ENCODE measurements around the gene LDB2.

Gene LDB2

DNA sequence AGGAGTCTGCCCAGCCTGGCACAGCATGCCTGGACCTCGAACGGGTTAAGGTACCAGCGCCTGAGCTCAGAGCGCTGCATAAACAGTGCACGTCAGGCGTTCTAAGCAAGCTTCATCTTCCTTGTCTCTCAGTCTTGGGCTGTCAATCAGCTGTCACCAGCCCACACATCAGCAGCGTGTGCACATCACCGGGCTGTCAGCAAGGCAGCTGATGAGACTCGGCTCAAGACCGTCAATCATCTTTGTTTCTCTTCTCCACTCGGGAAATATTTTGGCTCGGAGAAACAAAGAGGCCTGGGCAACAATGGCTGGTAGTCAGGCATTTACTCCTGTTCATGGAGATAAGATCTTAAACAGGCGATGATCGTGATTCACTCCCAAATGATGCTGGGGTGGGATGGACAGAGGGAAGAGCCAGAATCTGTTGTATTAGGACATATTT is 141.3 kb downstream of the LDB2 start:
- no peak for DNase-seq (ENCODE audit: low read depth, low spot score)

DNA sequence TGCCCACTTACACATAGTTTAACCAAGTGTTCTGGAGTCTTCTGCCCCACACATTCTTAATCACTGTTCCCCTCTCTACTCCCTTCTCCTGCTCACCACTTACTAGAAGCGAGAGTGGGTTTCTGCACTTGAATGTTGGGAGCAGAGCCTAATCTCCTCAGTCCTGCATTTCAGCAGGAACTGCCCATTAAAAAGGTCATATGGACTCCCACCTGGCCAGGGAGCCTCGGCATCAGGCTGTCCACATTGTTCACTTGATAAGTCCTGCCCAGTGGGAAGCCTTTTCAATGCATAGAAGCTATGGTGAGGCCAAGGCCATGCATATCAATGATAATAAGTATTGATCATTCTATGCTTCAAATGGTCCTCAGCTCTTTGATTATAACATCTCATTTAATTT is 144.3 kb downstream of the LDB2 start:
- no peak for DNase-seq (ENCODE audit: low read depth, low spot score)

DNA sequence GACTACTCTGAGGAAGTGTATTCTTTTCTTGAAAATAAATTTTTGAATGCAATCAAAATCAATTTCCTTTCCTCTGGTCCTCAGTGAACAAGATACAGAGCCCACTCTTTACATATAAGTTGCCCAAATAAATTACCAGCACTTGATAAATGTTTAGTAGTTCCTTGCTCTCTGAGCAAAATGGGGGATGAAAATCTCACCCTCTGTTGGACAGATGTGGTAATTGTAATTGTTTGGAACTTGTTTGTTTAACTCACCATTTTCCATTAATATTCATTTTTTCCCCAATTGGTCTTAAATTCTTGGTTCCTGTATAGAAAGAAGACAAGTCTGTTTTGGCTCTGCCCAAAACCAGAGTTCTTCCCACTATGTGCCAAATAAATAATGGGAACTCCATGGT is 146.3 kb downstream of the LDB2 start:
- no peak for DNase-seq (ENCODE audit: low read depth, low spot score)

DNA sequence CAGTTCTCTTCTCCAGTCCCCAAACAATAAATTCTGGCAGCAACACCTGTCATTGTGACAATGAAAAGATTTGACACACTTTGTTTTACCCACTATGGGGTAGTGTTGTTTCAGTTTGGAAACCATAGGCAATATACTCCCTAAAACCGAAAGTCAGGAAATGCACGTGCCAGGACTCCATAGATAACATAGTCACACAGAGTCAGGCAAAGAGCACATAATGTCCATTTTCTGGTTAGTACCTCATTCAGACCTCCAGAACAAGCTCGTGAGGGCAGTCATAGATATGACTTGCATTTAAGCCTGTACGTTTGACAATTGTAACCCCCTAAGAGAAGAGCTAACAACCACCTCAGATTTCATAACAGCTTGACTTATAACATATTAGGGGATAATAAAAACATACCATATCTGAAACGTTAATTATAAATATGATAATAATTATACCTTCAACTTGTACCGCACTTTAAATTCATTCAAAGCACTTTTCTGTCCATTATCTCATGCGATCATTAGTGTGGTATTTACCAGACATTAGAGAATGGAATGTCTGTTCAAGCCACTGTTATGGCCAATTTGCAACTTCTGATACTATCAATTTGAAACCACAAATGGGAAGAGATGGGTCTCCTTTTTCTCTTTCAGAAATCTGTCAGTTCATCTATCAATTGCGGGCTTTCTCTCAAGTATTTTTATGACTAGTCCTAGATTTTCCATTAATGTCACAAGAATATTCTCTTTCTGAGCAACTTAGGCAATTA is 147.4 kb downstream of the LDB2 start:
- no peak for DNase-seq (ENCODE audit: low read depth, low spot score)

DNA sequence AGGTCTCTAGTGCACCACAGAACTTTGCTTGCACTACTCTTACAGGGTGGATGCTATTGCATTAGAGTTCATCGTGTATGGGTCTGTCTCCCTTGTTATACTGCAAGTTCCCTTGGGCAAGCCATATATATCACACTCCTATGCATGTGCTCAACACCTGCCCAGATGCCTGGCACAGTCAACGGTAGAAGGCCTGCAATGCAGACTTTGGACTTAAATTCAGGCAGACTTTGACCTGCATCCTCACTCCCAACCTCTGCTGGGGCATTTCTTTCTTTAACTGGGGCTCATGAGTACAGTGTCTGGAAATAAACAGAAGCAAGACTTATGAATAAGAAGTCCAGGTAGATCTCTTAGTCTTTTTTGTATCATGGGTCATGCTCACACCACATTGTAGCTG is 148.2 kb downstream of the LDB2 start:
- no peak for DNase-seq (ENCODE audit: low read depth, low spot score)

DNA sequence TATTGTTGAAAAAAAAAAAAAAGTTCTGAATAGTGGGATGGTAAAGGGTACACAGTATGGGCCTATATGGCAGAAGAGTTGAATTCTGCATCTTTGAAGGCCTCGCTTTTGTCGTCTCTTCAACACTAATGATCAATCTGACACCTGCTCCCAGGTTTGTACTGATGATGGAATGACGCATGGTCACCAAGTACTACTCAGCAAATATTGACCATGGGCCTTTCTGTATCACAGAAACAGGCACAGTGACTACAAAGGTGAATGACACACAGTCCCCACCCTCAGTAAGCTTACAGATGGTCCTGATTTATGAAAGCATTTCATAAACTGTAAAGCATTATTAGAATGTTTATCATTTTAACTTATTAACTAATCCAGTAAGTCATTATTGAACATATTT is 152.6 kb downstream of the LDB2 start:
- DNase-seq (ENCODE audit: low read depth, low spot score) = no peak

DNA sequence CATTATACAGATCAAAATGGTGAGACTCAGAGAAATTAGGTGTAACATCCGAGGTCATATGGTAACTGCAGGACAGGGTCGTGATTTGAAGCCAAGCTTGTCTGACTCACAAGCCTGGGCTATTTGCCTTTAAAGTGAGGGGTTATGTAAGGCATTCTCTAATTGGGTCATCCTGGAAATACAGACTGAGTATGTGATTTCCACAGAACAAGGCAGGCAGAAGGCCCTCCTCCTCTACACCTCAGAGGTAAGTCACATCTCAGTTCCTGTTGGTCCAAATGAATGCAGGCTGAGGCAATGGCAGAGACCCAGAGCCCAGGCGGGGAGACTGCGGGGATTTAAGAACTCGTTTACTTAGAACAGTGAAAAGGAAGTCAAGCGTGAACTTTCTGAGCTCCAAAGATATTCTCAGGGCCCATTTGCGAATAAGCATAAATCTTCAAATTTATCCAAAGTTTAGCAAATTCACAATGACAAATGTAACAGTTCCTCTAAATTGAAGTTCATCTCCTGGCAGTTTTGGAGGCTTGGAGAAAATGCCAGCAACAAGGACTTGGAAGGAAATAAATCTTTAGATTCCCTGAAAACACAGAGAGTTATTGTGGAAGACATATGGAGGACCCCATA is 153.3 kb downstream of the LDB2 start:
- no peak for DNase-seq (ENCODE audit: low read depth, low spot score)

DNA sequence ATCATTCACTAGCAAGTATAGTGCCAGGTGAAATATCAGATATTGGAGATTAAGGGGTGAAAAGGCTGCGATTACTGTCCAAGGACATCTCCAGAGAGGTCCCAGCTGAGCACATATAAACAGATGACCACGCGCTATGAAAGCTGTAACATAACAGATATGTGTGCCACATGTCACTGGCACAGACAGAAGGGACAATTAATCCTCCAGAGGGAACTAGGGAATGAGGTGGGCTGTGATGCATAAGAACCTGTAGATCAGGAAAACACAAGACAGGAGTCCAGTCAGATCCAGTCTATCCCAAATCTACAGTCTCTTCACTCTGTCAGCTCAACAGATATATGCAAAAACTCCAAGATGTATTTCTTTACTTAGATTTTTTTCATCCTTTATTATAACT is 157.2 kb downstream of the LDB2 start:
- no peak for DNase-seq (ENCODE audit: low read depth, low spot score)

DNA sequence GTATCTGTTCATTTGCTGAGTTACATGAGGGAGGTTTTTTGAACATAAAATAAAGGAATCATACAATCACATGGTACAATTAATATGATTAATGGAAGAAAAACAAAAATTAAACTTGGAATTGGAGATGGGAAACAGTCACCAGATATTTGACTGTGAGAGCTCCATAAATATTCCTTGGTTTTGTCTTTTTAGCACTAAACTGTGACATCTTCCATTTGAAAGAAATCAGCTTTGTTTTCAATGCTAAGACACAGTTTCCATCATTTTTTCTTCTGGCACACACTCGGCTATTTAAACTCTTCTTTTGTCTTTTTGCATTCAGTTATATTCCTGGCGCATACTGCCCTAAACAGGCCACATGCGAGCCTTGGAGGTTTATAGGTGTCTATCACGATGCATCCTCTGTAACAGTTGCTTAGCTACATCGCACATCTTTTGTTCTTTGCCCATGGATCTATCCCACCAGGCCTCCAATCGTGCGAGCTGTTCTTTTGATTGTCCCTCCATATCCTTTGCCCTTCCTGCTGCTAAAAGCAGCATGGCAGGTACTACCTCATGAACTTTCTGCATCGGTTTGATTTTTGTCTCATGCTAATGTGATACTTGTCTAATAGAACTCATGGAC is 158.3 kb downstream of the LDB2 start:
- no peak for DNase-seq (ENCODE audit: low read depth, low spot score)

DNA sequence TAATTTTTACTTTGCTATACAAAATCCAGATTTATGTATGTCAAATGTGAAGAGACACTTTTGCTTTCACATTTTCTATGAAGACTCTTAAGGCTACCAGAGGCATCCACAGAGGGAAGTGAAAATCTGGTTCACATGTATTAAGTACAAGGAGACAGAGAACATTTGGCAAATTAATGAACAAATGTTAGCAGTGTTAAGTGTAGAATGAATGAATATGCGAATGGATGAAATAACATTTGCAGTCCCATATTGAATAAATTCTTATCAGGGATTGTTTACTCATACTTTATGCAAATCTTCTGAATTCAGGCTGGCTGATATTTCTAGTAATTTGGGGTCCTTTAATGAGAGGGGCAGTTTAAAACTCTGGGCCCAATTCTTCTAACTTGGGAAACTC is 159.9 kb downstream of the LDB2 start:
- DNase-seq (ENCODE audit: low read depth, low spot score) = no peak

DNA sequence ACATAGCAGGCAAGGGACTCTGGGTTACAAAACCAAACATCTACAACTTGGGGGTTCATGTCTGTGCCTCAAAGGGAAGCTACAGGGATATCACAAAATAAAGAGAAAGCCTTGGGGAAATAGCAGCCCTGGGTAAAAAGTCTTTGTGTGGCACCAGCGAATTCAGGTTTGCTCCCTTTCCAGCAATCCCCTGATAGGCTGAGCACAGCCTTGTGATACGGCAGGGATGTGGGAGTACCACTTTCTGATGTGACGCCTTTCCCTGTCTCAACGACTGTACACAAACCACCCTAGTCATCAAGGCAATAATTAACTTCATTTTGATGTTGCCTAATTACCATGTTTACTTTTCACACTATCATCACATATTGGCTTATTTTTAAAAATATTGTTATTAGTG is 164.9 kb downstream of the LDB2 start:
- no peak for DNase-seq (ENCODE audit: low read depth, low spot score)

DNA sequence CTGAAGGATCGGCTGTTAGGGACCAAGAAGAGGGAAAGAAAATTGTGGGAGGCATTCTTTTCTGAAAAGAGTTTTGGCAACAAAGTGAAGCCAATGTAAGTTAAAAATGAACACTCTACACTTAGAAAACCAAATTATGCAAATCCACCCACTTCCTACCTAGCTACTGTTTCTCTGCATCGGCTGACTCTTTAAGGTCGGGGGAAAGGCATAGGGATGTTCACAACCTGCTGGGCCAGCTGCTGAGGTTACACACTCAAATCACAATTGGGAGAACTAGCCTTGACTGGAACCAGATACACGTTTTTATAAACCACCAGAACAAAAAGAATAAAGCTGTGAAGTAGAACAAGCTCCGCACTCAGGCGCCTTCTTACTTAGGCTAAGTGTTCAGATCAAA is 165.7 kb downstream of the LDB2 start:
- no peak for DNase-seq (ENCODE audit: low read depth, low spot score)

DNA sequence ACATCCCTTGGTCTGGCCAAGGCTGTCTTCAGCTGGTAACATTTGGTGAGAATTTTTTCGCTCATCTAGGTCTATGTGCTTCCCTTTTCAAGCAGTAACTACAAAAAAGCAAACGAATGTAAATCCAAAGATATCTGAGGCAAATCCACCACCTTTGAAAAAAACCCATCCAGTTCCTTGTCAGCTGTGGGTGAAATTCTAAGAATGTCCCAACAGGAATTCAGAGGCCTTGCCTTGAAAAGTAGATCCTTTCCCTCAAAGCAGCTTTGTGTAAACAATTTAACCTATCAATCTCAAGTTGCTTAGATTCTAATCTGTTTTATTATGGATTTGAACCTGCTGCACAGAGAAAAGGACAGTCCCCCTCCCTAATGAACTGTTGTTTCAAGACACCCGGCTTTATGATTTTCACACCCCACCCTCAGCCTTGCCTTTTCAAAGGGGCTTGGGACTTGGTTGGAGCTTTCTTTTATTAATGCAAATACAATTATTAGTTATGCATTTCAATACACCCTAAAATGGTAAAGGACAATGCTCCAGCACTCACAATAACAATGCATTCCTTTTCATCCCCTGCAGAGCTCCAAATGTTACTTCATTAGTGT is 166.6 kb downstream of the LDB2 start:
- DNase-seq (ENCODE audit: low read depth, low spot score) = no peak

DNA sequence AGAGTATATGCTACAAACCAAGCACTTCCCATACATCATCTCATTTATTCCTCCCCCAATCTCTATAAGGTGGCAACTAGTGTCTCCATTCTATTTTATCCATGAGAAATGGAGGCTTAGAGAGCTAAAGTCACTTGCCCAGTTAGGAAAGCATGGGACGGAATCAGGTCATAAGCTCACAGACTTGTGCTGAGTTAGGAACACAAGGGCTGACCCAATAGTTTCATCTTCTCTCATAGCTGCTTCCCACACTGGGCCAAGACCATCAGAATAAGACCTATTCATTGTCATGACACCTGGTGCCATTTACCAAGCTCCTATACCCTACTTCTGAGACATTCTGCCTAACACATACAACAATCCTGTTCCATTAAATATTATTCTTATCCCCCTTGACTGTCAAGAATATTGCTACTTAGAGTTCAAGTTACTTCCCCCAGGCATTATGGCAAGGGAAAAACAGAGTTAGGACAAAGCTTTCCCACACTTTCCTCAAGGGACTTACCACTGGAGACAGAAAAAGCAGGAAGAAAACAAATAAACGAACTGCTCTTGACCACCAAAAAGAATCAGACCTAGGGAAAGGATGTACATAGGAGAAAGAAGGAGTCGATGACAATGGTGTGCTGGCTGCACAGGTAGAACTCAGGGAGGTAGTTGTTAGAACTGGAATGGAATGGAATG is 167.8 kb downstream of the LDB2 start:
- no peak for DNase-seq (ENCODE audit: low read depth, low spot score)

DNA sequence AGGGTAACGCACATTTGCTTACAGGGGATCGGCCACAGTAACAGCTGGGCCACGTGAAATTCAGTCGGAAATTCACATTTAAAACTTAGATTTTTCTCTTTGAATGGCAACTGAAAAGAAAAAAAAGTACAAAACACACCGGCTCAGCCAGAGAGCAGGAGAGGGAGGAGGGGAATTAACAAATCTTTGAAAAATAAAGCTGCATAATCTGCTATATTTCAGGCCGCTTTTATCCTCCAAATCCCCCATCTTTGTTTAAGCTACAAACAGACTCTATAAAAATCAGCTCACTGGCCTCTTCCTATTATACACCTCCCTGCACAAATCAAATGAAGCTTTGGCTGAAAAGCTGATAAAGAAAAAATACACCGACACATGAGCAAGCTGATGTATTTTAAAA is 169.1 kb downstream of the LDB2 start:
- DNase-seq (ENCODE audit: low read depth, low spot score) = no peak

DNA sequence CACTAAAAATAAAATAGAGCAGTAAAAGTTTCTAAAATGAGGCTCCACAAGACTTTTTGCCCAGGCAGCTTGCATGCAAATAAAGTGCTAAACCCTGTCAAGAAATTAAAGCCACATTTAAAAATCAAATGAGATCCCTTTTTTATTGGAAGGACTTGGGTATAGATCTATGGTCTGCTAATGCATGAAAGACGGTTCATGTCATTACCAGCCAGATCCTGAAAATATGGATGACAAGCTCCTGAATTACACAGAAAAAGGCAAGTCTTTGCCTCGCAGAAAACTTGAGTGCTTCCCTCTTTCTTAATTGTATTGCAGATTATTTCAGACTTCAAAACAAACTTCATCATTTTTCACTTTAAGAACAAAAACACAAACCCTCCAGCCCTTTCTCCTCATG is 169.6 kb downstream of the LDB2 start:
- no peak for DNase-seq (ENCODE audit: low read depth, low spot score)

DNA sequence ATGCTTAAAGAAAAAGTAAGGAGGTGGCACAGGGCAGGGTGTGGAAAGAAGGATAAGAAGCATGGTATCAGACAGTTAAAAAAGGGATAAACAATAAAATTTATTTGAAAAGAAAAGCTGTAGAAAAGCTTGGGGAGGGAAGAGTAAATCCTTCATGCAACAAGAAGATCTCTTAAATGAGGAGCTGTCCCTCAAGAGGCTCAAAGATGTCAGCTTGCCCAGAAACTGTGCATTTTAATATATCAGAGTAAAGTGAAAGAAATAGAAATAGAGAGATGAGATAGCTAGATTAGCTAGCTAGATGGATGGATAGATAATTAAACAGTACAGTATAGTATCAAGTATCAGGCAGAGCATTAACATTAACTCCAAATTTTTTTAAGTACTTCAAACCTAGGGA is 170.3 kb downstream of the LDB2 start:
- no peak for DNase-seq (ENCODE audit: low read depth, low spot score)

DNA sequence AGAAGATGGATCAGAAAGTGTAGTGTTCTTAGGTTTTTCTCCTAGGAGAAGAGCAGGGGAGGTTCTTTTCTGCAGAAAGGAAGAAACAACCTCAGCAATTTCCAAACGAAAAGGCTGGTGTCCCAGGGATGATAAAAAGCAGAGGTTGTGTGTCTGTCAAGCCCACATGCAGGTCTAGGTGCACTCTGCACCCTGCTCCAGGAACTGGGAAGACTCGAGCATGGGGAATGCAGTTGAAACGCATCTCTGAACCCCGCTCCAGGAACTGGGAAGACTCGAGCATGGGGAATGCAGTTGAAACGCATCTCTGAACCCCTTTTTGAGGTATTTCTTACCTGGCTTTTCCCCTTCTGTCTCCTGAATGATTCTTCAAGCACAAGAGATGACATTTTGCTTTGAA is 171.2 kb downstream of the LDB2 start:
- no peak for DNase-seq (ENCODE audit: low read depth, low spot score)

DNA sequence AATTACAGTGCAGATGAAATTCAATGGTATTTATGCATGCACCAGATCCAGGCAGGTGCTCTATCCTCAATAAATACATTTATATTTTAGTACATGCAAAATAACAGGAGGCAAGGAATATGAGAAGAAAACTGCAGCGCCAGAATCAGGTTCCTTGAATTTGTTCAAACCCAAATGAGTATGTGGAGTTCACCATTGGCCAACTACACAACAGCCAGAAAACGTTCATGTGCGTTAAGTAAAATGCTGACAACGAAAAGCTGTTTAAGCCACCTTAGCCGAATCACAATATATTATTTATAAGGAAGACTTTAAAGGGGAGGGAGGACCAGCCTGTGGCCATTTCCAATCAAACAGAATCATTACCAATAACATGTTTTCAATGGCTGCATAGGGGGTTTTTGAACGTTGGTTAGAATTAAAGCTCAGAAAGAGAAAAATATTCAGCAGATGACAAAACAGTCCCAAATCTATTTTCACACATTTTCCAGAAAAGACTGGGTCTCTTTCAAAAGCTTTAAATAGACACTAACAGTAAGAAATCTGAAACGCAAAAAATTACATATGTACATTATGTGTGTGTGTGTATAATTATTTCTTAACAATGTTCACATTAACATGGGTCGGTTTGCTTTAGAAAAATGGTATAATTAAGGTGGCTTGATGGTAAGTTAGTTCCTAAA is 171.9 kb downstream of the LDB2 start:
- DNase-seq (ENCODE audit: low read depth, low spot score) = no peak

DNA sequence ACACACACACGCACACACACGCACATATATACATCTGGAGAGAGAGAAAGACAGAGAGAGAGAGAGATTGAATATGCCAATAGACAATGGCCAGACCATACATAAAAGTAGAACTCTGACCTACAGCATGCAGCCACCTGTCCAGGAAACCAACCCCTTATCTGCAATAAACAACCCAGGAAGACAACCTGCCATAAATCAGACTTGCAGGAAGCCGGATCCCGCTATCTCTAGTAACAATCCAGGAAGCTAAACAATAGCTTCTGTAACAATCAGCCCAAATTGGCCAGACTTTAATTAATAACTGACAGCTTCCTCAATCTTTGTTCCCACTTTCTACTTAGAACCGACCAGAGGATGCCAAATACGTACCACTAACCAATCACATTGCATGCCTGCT is 173.2 kb downstream of the LDB2 start:
- no peak for DNase-seq (ENCODE audit: low read depth, low spot score)

DNA sequence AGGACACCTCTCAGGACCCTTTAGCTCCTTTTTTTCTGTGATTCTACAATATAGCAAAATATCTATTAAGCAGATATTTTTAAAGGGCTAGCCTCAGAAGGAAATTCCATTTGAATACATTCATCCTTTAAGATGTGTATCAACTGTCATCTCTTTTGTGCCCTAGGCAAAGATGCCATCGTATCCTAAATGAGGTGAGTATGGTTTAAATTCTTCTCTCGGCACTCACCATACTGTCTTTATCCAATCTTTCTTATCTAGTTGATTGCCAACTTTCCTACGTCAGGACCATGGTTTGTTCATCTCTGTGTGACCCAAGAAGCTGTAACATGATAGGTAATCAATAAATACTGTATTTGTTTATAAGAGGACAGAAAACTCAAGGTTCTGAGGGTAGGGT is 176.0 kb downstream of the LDB2 start:
- DNase-seq (ENCODE audit: low read depth, low spot score) = no peak

All from iPS DF 19.7 (cell line).